Frontal cortex (tissue), 4 donors: ENCODE results near the gene RPTOR. TPM values are rescaled to one million over a fixed set of nuclear protein-coding genes. Genes with fewer than 3 reads are reported as not detected.

Source experiments
- DNase-seq, 2 donors: peaks; one replicate each; pipeline ENCODE4 v3.0.0; 2012; ENCODE audit warnings: low spot score in 2 of 2
- FAIRE-seq: peaks from 2 replicates; lab custom pipeline; 2012; peaks lifted over from hg19 to GRCh38; lab: Jason Lieb, UNC
- total RNA-seq: library from RNA; depleted of rRNA; stranded (reverse); fragments of >200 nt; gene quantifications from one replicate; pipeline ENCODE4 v1.2.3, GENCODE V29; 2014
- donor health status: control.
- donor health status: control.
- donor health status: control.

Gene RPTOR
- total RNA-seq, 1 donor from 2014 or later: 12.2 TPM

DNA sequence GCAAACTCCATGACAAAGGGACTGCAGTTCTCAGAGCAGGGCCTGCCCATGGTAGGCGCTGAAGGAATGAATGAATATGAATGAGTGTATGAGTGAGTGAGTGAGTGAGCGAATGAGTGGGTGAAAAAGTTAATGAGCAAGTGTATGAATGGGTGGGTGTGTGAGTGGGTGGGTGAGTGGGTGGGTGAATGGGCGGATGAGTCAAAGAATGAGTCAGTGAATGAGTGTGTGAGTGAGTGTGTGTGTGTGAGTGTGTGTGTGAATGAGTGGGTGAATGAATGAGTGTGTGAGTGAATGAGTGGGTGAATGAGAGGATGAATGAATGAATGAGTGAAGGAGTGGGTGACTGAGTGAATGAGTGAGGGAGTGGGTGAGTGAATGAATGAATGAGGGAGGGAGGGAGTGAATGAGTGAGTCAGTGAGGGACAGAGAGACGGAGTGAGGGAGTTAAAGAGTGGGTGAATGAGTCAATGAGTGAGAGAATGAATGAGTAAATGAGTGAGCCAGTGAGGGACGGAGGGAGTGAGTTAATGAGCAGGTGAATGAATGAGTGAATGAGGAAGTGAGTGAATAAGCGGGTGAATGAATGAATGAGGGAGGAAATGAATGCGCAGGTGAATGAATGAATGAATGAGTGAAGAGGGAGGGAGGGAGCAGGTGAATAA lies 435.9 kb downstream of the RPTOR start:
- FAIRE-seq (no peak), DNase-seq (no peak)

DNA sequence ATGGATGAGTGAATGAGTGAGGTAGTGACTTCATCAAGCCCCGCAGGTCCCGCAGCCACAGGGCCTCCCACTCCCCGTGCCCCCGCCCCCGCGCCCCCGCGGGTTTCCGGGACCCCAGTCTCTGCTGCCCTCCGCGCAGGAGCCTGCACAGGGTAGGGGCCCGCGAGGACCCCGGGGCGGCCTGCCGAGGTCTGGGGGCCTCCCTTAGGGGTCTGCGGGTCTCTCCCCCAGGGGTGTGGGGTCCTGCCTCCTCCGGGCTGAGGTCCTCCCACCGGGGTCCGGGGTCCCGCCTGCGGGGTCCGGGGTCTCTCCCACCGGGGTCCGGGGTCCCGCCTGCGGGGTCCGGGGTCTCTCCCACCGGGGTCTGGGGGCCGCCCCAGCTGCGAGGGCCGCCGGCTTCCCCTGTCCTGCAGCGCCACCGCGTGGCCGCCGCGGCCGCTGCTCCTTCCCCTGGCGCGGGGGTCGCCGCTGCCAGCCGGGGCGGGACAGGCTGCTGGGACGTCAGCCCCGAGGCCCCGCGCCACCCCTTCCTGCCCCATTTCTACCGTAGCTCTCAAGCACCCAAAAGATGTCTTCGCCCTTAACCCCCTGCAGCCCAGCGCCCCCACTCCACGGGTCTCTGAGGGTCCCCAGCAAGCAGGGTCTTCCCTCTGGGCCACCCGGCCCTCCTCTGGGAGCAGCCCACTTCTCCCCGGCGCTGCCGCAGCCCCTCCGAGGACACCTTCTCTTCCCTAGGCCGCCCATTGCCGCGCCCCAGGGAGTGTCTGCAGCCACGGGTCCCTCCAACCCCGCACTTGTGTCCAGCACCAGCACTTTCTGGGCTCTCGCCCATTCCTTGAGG lies 436.6 kb downstream of the RPTOR start:
- FAIRE-seq (no peak), DNase-seq (peak; percentile 74 to 81)

DNA sequence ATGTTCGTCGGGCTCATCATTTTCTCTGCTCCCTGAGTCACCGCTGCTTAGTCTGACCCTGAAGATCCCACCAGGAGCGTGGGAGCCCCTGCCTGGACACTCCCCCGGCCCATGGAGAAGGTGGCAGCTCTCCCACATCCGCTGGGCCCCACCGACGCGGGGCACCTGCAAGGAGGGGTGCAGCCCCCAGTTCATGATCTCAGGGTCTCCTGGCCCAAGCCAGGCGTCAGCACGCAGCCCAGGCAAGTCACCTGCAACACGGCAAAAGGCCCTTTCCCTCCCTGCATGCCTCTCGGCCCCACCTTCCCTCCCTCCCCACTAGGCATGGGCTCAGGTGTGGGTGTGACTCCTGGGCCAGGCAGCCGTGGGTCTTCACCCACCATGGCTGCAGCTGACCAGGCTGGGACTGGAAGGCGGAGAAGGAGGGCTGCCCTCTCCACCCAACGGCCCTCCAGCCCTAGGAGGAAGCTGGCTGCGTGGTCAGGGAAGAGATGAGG lies 437.3 kb downstream of the RPTOR start:
- DNase-seq (no peak), FAIRE-seq (no peak)

DNA sequence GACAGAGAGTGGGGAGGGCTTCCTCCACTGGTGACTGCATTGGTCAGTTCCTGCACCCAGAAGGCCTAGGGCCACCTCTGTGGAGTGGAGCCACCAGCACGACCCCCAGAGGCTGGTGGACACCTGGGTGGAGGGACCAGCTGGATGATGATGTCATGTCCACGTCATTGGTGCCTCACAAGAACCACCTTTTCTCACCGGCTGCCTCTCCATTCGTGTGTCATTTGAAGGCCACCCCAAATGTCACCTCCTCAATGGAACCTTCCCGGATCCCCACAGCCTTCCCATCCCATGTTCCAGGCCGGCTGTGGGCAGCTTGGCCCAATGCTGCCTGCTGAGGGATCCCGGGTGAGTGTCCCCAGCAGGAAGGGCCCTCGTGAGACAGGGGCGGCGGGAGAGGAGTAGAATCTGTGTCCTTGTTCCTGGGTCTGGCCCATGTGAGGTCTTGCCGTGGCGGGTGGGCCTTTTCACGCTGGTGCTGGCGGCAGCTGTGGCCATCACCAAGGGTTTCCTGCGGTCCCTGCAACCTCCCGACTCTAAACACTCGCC lies 437.9 kb downstream of the RPTOR start:
- DNase-seq (no peak), FAIRE-seq (no peak)

DNA sequence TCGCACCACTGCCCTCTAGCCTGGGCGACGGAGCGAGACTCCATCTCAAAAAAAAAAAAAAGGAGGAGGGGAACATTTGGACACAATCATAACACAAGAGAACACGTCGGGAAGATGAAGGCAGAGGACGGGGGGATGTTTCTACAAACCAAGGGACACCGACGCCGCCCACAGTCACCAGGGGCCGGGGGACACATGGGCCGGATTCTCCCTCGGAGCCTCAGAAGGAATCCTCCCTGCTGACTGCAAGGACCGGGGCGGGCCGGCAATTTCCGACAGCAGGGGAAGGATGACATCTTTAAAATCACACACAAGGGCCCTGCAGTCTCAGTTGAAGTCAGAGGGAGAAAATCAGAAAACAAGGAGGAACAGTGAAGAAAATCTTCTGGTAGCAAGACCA lies 438.9 kb downstream of the RPTOR start:
- no peak for DNase-seq
- FAIRE-seq: no peak

DNA sequence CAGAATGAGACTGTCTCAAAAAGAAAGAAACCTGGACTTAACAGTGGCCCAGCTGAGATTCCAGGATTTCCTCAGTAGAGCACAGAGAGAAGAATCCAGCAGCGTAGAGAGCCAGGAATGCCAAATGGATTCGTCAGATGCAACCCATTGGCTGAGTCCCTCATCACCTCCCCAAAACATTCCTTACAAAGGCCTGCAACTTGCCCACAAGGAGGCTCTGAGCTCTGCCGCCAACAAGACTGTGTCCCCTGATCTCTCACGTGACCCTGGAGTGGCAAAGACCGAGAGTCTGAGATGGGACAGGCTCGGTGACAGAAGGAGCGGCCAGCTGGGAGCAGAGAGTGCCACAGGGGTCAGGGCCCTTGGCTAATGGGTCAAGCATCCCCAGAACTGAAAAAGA lies 440.1 kb downstream of the RPTOR start:
- FAIRE-seq: no peak

DNA sequence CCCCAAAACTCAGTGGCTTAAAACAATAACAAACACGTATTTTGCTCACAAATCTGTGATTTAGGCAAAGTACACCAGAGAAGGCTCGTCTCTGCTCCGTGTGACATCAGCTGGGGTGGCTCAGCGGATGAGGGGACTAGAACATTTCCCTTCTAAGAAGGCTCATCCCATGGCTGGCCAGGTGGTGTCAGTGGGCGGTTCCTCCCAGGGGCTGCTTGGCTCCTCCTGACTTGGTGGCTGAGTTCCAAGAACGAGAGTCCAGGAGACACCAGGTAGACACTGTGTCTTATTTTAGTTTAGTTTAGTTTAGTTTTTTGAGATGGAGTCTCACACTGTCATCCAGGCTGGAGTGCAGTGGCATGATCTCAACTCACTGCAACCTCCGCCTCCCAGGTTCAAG lies 441.4 kb downstream of the RPTOR start:
- FAIRE-seq (no peak), DNase-seq (no peak)

More for the DNA sequence above, 440.1 kb downstream of the RPTOR start:
- no peak for DNase-seq

DNA sequence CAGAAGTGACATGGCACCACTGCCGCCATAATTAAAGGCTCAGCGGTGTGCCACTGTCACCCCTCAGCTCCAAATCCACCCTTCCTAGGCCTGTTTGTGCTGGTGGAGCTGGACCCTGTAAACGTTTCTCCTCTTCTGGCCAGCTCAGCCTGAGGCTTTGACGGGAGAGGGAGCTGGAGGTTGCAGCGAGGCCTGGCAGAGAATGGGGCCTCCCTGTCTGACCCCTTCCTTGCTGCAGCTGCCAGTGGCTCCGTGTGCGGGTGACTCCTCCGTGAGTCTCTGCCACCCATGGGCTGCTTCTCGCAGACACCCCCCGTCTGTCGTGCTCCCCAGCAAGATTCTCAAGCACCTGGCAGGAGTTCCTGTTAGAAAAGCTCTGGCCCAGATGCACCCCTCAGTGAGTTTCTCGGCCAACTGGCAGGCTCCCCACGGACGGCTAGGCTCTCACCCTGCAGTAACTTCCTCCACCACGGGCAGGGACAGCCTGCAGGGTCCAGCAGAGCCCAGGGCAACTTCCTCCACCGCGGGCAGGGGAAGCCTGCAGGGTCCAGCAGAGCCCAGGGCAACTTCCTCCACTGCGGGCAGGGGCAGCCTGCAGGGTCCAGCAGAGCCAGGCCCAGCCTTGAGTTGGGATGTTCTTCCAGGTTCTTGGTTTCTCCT lies 442.3 kb downstream of the RPTOR start:
- DNase-seq: no peak
- FAIRE-seq: no peak

DNA sequence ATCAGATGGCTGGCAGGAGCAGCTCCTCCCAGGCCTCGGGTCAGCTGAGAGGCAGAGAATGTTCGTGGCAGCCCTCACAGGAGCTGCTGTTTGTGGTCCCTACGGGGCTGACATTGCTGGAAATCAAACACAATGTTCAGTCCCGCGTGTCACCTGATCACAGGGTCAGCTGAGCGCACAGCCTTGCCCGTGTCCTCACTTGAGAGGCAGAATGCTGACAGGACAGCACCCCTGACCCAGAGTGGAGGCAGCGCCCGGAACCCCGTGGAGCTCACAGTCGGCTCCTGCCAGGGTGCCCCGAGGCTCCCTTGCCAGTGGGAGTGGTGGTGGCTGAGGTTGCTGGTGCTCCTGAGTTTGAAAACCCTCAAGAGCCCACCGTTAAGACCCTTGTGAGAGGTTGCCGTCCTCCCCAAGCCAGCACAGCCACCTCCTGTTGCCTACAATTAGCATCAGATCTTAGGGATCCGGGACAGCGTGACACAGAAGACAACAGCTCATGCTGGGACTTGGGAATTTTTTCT lies 443.4 kb downstream of the RPTOR start:
- FAIRE-seq: no peak
- no peak for DNase-seq

DNA sequence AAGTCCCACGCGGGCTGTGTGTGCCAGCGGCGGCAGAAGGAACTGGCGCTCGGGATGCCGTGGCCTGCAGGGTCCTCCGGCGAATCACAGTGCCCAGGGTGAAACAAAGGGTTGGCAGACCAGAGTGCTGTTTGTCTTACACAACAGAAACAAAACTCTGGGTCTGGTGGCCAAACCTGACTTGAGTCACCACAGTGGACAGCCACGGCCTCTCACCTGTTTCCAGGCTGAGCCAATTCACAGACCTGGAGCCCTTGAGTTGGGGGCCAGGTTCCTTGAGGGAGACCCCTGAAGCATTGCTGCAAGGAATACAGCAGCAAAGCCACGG lies 444.9 kb downstream of the RPTOR start:
- no peak for FAIRE-seq
- DNase-seq: no peak

DNA sequence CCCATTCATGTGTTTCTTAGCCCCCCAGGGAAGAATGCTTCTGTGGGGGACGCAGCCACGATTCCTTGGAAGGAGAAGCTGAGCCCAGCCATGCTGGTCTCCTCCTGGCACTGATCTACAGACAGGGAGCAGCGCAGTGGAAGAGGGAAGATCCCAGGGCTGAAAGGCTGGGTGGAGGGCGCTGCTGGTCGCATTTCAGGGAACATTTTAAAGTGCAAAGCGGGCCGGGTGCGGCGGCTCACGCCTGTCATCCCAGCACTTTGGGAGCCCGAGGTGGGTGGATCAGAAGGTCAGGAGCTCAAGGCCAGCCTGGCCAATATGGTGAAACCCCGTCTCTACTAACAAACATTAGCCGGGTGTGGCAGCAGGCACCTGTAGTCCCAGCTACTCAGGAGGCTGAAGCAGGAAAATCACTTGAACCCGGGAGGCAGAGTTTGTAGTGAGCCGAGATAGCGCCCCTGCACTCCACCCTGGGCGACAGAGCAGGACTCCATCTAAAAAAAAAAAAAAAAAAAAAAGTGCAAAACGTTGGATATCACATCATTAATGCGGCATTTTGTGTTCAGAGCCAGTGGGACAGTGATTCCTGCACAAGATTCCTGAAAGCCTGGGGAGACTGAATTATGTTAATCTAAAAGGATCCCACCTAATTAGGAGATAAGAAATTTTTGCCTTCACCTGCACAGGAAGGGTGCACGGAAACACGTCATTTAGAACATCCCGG lies 446.4 kb downstream of the RPTOR start:
- FAIRE-seq: no peak

DNA sequence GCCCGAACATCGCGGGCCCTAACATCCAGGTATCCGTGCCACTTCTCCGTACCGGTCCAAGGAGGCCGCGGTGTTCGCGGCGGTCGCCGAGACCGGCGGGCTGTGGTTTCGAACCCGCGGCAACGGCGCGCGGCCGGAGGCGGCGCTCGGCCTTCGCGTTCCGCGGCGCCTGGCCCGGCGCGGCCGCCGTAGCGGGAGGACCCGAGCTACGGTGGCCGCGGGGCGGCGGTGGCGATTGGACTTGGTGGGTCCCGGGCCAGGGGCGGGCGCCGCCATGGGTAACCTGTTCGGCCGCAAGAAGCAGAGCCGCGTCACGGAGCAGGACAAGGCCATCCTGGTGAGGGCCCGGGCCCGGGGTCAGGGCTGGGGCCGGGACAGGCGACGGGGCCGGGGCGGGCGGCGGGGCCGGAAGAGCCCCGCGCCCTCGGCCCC lies 447.0 kb downstream of the RPTOR start, which contains the start of gene CHMP6:
Gene CHMP6, plus strand, starts transcription at position 197 of the 432 bp plus-strand sequence. Its CDS starts 78 bp downstream, at position 275.
- FAIRE-seq (no peak), DNase-seq (peak; percentile 96)

More for the DNA sequence above, 446.4 kb downstream of the RPTOR start:
- DNase-seq: no peak

DNA sequence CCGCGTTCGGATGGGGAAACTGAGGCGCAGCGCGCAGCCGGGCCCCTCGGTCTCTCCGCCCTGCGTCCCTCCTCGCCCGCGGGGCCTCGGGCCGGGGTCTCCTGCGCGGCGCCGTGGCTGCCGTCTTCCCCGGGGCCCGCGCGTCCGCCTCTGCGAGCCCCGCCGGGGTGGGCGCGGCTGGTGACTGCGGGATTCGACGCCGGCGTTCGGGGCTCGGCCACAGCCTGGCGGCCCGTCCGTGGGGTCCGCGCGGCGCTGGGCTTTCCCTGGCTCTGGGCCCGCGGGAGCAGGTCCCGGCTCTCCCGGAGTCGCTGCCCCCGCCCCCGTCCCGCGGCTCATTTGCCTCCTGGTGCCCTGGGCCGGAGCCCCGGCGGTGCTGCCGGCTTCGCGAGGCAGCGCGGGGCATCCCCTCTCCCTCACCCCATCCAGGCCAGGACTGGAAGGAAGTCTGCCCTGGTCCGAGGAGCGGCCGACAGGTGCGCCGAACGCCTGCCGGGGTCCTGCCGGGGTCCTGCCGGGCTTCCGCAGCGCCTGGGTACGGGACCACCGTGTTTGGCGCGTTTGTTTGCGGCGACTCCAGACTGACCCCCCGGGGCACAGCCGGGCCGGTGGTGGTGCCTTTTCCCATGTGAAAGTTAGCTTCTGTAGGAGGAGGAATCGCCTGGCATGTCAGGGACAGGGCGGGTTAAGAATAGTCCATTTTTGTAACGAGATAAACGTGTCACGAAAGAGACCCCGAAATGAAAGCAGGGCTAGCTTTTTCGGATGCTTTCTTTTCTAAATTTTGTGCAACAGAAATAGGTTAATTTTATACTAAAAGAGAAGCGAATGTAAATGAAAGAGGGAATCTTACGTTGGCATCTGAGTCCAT lies 447.7 kb downstream of the RPTOR start:
- DNase-seq: peak; percentile 55 to 57

DNA sequence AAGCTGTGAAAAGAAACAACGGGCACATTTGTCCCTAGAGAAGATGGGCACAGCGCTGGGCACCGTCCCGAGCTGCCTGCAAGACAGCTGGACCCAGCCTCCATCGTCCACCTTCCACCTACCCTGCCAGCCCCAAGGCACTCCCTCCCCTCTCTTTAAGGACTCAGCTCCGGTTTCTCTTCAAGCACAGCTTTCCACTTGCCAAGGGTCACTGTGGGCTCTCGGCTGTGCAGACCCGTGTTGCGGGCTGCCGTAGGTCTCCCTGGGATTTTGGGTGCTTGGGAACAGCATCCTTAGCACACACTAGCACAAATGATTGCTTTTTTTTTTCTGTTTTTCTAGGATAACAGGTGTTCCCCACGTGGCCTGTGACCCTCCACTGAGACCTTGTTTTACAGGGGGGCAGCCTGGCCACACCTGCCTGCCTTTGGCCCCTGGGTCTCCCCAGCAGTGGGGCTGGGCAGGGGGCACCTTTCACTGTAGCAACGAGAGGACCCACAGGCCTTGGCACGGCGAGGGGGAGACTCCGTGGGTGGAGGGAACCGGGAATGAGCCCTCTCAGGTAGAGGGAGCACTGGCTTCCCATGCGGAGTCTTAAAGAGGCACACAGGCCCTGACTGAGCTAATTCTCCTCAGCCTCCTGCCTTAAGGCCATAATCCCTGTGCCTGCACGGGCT lies 448.4 kb downstream of the RPTOR start:
- FAIRE-seq (no peak), DNase-seq (peak; percentile 17 to 41)

More for the DNA sequence above, 447.7 kb downstream of the RPTOR start:
- no peak for FAIRE-seq

DNA sequence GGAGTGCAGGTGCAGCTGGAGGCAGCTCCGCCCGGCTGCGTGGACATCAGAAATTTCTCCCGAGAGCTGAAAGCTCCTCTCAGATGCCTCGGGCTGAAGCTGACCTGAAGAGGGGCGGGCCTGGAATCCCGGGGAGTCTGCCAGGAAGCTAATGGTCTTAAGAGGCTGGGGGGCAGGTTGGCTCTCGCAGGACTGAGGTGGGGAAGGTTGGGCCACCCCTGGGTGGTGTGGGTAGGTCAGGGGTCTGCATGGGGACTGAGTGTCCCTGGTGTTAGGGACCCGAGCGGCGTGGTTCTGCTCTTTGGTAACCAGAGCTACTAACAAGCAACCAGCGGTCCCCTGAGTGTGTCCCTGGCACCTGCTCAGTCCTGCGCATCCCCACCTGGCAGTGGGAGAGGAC lies 450.5 kb downstream of the RPTOR start:
- DNase-seq: no peak
- FAIRE-seq: no peak

DNA sequence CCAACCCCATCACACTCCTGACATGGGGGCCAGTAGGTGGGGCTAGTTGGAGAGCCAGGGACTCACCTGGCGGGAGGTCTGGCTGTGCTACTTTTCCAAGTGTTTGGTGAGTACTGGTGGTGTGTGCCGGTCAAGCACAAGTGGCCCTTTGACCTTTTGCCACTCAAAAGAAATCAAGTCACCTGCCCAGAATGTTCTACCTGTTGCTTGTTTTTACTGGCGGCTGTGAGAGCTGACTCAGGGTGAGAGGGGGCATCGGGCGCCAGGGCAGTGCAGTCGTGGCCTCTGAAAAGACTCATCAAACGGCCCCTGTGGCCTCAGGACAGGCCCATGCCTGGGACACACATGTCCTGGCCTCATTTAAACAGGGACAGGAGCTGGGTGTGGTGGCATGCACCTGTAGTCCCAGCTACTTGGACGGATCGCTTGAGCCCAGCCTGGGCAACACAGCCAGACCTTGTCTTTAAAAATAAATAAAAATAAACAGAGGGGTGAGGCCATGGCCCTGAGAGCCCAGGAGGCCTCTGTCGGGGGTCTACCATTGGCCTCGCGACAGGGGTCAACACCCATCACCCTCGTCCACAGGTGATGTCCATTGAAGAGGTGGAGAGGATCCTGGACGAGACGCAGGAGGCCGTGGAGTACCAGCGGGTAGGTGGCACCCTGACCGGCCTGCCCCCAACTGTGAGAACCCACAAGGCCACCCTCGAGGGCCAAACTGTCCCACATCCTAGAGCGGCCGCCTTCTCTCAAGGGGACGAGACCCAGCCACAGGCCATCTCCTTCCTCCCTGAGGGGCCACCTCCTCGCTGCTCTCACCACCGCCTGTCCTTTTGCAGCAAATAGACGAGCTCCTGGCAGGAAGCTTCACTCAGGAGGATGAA lies 452.0 kb downstream of the RPTOR start:
- DNase-seq (peak in 1 of 2 donors; percentile 11), FAIRE-seq (no peak)
